Measurements from ENCODE around the gene RASSF1. TPM values are rescaled to one million over a fixed set of nuclear protein-coding genes. Genes with fewer than 3 reads are reported as not detected.
A peak's percentile ranks its signal among the peaks of the same experiment; 100 is the strongest.

RASSF1 gene
- total RNA-seq, 1 experiment from 2014 or later = 15.9 TPM

DNA sequence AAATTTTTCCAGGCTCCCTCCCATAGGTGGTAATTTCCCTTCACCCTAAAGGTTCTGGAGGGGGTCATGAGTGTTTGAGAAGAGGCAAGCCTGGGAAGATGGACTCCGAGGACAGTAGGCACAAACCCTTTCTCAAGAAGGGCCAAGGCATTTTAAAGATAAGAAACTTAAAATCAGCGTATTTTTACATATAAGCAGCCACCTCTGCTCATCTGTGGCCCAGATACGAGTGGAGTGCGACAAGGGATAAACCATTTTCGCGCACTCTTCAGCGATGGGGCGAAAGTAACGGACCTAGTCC lies 539 bp downstream of the RASSF1 start:
- no peak overlapping the region for H2AFZ ChIP-seq
- H3F3A ChIP-seq (ENCODE audit: insufficient read depth, low read depth) = peaks cover 30% of the 10 kb centered on the region; the same call in 1 of the 2 replicates
- no peaks in the 10 kb centered on the region for H3K36me3 ChIP-seq (ENCODE audit: low read depth)
- no peak overlapping the region for H3K4me3 ChIP-seq
- no peaks in the 10 kb centered on the region for H4K20me1 ChIP-seq (ENCODE audit: insufficient read depth)
- intact Hi-C loops (cut with micrococcal nuclease; ENCODE audit: unreplicated experiment) = no loop called here
- TF ChIP-seq, protein P1, sequence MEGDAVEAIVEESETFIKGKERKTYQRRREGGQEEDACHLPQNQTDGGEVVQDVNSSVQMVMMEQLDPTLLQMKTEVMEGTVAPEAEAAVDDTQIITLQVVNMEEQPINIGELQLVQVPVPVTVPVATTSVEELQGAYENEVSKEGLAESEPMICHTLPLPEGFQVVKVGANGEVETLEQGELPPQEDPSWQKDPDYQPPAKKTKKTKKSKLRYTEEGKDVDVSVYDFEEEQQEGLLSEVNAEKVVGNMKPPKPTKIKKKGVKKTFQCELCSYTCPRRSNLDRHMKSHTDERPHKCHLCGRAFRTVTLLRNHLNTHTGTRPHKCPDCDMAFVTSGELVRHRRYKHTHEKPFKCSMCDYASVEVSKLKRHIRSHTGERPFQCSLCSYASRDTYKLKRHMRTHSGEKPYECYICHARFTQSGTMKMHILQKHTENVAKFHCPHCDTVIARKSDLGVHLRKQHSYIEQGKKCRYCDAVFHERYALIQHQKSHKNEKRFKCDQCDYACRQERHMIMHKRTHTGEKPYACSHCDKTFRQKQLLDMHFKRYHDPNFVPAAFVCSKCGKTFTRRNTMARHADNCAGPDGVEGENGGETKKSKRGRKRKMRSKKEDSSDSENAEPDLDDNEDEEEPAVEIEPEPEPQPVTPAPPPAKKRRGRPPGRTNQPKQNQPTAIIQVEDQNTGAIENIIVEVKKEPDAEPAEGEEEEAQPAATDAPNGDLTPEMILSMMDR (conservative IDR thresholded peaks at IDR 0.05) = no peak
- TF ChIP-seq EZH2 (IDR thresholded peaks at IDR 0.05; ENCODE audit: low read depth) = no peak
- H3K4me1 ChIP-seq (replicated peaks; ENCODE audit: insufficient read depth) = peaks cover 19% of the 10 kb centered on the region
- H3K9me2 ChIP-seq (ENCODE audit: insufficient read depth) = no peaks in the 10 kb centered on the region
- BruUV-seq (replicated peaks) = no TSS peak
- no peak overlapping the region for H3K27ac ChIP-seq
- CTCF ChIA-PET = no interaction called here
- POLR2A ChIA-PET (ENCODE audit: unreplicated experiment) = interaction anchor here (0.8 kb wide), 1 partner anchor 106 kb away, joined by 3 read pairs; no protein-coding TSS in a partner anchor
- DNase-seq = no peak
- H3K79me2 ChIP-seq (ENCODE audit: low read depth) = peaks cover 20% of the 10 kb centered on the region
- H3K4me2 ChIP-seq = no peak overlapping the region
- H3K27me3 ChIP-seq (ENCODE audit: insufficient read depth, low read depth) = no peaks in the 10 kb centered on the region
- no peaks in the 10 kb centered on the region for H3K9me3 ChIP-seq (ENCODE audit: insufficient read depth, low read depth)

DNA sequence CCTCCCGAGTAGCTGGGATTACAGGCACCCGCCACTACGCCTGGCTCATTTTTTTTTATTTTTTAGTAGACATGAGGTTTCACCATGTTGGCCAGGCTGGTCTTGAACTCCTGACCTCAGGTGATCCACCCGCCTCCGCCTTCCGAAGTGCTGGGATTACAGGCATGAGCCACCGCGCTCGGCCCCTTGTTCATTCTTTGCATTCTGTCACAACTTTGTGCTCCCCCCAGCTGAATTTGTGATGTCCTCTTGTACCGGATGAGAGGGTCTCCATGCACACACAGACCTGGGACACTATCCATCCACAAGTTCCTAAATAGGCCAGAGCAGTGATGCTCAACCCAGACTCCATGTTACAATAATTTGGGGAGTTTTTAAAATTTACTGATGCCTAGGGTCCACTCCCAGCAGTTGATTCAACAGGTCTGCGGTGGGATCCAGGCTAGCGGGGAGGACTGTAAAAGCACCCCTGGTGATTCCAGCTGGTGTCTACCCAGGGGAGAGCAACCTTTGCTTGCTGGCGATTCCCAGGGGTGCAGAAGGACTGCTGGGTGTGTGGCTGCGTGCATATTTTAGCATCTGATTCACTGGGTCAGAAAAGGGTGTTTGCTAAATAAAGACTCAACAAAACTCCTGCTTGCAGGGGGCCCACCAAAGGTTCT lies 1.0 kb downstream of the RASSF1 start:
- peaks cover 35% of the 10 kb centered on the region; the same call in 1 of the 2 replicates for H3F3A ChIP-seq (ENCODE audit: insufficient read depth, low read depth)
- intact Hi-C loops (cut with micrococcal nuclease; ENCODE audit: unreplicated experiment) = loop anchor here (5.0 kb wide), 2 partner anchors 72 to 112 kb away; partner anchors contain the start of gene SEMA3B
- ChIA-PET CTCF (no interaction called here), POLR2A (ENCODE audit: unreplicated experiment) (no interaction called here)
- no peak for TF ChIP-seq EZH2 (IDR thresholded peaks at IDR 0.05; ENCODE audit: low read depth)
- TF ChIP-seq, protein P1 (conservative IDR thresholded peaks at IDR 0.05) = no peak
- no TSS peak for BruUV-seq (replicated peaks)
- H3K36me3 ChIP-seq (ENCODE audit: low read depth) = no peaks in the 10 kb centered on the region
- H3K9me3 ChIP-seq (ENCODE audit: insufficient read depth, low read depth) = no peaks in the 10 kb centered on the region
- H3K4me2 ChIP-seq = no peak overlapping the region
- H3K27me3 ChIP-seq (ENCODE audit: insufficient read depth, low read depth) = no peaks in the 10 kb centered on the region
- DNase-seq = no peak
- H3K4me1 ChIP-seq (replicated peaks; ENCODE audit: insufficient read depth) = peaks cover 24% of the 10 kb centered on the region
- peaks cover 25% of the 10 kb centered on the region for H3K79me2 ChIP-seq (ENCODE audit: low read depth)
- H3K27ac ChIP-seq = no peak overlapping the region
- no peak overlapping the region for H3K4me3 ChIP-seq
- H2AFZ ChIP-seq = no peak overlapping the region
- no peaks in the 10 kb centered on the region for H3K9me2 ChIP-seq (ENCODE audit: insufficient read depth)
- H4K20me1 ChIP-seq (ENCODE audit: insufficient read depth) = no peaks in the 10 kb centered on the region

DNA sequence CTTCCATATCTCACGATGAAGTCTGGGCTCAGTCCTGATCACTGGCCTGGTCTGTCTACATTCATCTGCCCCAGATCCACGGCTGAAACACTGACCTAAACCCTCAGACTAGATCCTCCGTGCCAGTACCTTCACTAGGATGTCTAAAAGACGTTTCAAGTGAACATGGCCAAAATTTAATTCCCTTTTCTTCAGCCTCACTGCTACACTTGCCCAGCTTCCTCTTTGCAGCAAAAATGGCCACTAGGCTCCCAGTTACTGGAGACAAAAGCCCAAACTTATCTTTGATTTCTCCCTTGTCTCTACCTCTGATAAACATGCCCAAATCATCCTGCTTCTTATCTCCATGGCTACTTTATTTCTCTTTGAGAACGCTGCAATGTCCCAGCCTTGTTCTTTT lies 1.7 kb downstream of the RASSF1 start:
- peaks cover 32% of the 10 kb centered on the region for H3K79me2 ChIP-seq (ENCODE audit: low read depth)
- peaks cover 25% of the 10 kb centered on the region for H3K4me1 ChIP-seq (replicated peaks; ENCODE audit: insufficient read depth)
- no peak overlapping the region for H3K27ac ChIP-seq
- peak overlapping the region; percentile 73 for H3K4me2 ChIP-seq
- H3K36me3 ChIP-seq (ENCODE audit: low read depth) = no peaks in the 10 kb centered on the region
- peaks cover 37% of the 10 kb centered on the region; the same call in 1 of the 2 replicates for H3F3A ChIP-seq (ENCODE audit: insufficient read depth, low read depth)
- POLR2A ChIA-PET (ENCODE audit: unreplicated experiment) = no interaction called here
- H4K20me1 ChIP-seq (ENCODE audit: insufficient read depth) = no peaks in the 10 kb centered on the region
- no peaks in the 10 kb centered on the region for H3K9me3 ChIP-seq (ENCODE audit: insufficient read depth, low read depth)
- H3K9me2 ChIP-seq (ENCODE audit: insufficient read depth) = no peaks in the 10 kb centered on the region
- H3K27me3 ChIP-seq (ENCODE audit: insufficient read depth, low read depth) = no peaks in the 10 kb centered on the region
- intact Hi-C loops (cut with micrococcal nuclease; ENCODE audit: unreplicated experiment) = loop anchor here (5.0 kb wide), 2 partner anchors 72 to 112 kb away; partner anchors contain the start of gene SEMA3B
- no peak overlapping the region for H3K4me3 ChIP-seq
- BruUV-seq (replicated peaks) = no TSS peak
- DNase-seq = no peak
- CTCF ChIA-PET = interaction anchor here (0.7 kb wide), 1 partner anchor 54 kb away, joined by 10 read pairs; no protein-coding TSS in a partner anchor
- H2AFZ ChIP-seq = no peak overlapping the region
- TF ChIP-seq, protein P1 (conservative IDR thresholded peaks at IDR 0.05) = no peak
- no peak for TF ChIP-seq EZH2 (IDR thresholded peaks at IDR 0.05; ENCODE audit: low read depth)

Data from PC-9 (cell line).